CD4-positive, alpha-beta T cell treated with Interleukin-17A for 1 hour (primary cell): ENCODE data around the gene TMEM170B.

Experiments
- DNase-seq: peaks from one replicate; pipeline ENCODE4 v3.0.0-alpha.2; 2020

TMEM170B gene

GRCh38 chr6:11589261-11589660, 51.7 kb downstream of the TMEM170B start:
- DNase-seq: no peak

- no peak for DNase-seq
Measured at GRCh38 chr6:11592294-11592906, 54.9 kb downstream of the TMEM170B start.

- DNase-seq: no peak
Measured at GRCh38 chr6:11593096-11593495, 55.5 kb downstream of the TMEM170B start.

- DNase-seq: no peak
Measured at GRCh38 chr6:11595903-11596302, 58.4 kb downstream of the TMEM170B start.

GRCh38 chr6:11596640-11597237, 59.2 kb downstream of the TMEM170B start:
- DNase-seq: no peak

GRCh38 chr6:11598687-11599086, 61.1 kb downstream of the TMEM170B start:
- DNase-seq: no peak

GRCh38 chr6:11600251-11600650, 62.7 kb downstream of the TMEM170B start:
- no peak for DNase-seq

- no peak for DNase-seq
Measured at GRCh38 chr6:11601776-11602605, 64.4 kb downstream of the TMEM170B start.

- DNase-seq: no peak
Measured at GRCh38 chr6:11604215-11604614, 66.7 kb downstream of the TMEM170B start.

- no peak for DNase-seq
Measured at GRCh38 chr6:11604836-11605506, 67.4 kb downstream of the TMEM170B start.

GRCh38 chr6:11605507-11605905, 68.0 kb downstream of the TMEM170B start:
- no peak for DNase-seq

- DNase-seq: no peak
Measured at GRCh38 chr6:11606332-11606731, 68.8 kb downstream of the TMEM170B start.

GRCh38 chr6:11607383-11607782, 69.8 kb downstream of the TMEM170B start:
- DNase-seq: no peak

- DNase-seq: no peak
Measured at GRCh38 chr6:11608600-11609323, 71.2 kb downstream of the TMEM170B start.

- DNase-seq: no peak
Measured at GRCh38 chr6:11609324-11610071, 71.9 kb downstream of the TMEM170B start.

- no peak for DNase-seq
Measured at GRCh38 chr6:11613336-11613735, 75.8 kb downstream of the TMEM170B start.

- DNase-seq: no peak
Measured at GRCh38 chr6:11613858-11614257, 76.3 kb downstream of the TMEM170B start.

- DNase-seq: no peak
Measured at GRCh38 chr6:11614534-11615213, 77.1 kb downstream of the TMEM170B start.

- DNase-seq: no peak
Measured at GRCh38 chr6:11615214-11615602, 77.7 kb downstream of the TMEM170B start.

- no peak for DNase-seq
Measured at GRCh38 chr6:11616200-11616611, 78.7 kb downstream of the TMEM170B start.

- no peak for DNase-seq
Measured at GRCh38 chr6:11618533-11618932, 81.0 kb downstream of the TMEM170B start.
